ENCODE measurements around the gene UBN1.

DNA sequence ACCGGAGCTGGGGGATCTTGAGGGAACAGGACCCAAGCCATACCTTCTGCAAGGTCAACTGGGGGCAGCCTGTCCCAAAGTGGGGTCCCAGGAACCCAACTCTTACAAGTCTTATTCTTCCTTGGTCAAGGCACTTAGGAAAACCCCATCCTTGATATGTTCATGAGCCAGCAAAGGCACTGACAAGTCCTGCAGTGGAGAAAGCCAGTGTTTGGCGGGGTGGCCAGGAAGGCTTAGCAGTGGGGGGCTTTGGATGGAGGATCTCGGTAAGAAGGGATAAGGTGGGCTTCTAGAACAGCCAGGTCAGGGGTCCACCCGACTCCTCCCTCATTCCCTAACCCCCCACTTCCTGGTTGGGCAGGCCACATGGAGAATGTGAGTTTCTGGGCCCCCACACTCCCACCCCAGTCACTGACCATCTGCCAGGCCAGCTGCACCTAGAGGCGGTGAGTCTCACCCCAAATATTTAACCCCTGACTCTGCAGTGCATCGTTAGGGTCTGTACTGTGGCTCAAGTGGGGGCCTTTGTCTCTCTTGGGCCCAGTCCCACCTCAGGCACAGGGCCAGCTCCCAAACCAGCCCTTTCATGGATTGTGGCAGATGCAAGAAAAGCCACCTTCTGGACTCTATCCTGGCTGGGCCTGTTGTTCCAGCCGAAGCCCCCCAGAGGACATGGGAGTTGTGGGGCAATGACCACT, 67.4 kb downstream of the UBN1 start:
- TF ChIP-seq, protein P1, sequence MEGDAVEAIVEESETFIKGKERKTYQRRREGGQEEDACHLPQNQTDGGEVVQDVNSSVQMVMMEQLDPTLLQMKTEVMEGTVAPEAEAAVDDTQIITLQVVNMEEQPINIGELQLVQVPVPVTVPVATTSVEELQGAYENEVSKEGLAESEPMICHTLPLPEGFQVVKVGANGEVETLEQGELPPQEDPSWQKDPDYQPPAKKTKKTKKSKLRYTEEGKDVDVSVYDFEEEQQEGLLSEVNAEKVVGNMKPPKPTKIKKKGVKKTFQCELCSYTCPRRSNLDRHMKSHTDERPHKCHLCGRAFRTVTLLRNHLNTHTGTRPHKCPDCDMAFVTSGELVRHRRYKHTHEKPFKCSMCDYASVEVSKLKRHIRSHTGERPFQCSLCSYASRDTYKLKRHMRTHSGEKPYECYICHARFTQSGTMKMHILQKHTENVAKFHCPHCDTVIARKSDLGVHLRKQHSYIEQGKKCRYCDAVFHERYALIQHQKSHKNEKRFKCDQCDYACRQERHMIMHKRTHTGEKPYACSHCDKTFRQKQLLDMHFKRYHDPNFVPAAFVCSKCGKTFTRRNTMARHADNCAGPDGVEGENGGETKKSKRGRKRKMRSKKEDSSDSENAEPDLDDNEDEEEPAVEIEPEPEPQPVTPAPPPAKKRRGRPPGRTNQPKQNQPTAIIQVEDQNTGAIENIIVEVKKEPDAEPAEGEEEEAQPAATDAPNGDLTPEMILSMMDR (IDR thresholded peaks at IDR 0.05): no peak
- TF ChIP-seq POLR2A (IDR thresholded peaks at IDR 0.05): no peak

Measured in testis (tissue), 2 donors.